Measurements from ENCODE around the gene STXBP6.
"Not testable (repeated sequence)": the region's sequence is repeated elsewhere in the genome, so short reads cannot be mapped to it uniquely, and the experiment has no call there.

The STXBP6 gene

GRCh38 chr14:24971255-24971654, 78.7 kb downstream of the STXBP6 start:
- no peak overlapping the region for H3K4me3 ChIP-seq (ENCODE audit: low read length)
- no peak for TF ChIP-seq CTCF (IDR thresholded peaks at IDR 0.05; ENCODE audit: insufficient read depth, low read depth, low read length, missing control alignments)
- DNase-seq (ENCODE audit: low read depth), result no peak

GRCh38 chr14:24966579-24966964, 83.4 kb downstream of the STXBP6 start:
- no peak overlapping the region for H3K4me3 ChIP-seq (ENCODE audit: low read length)
- TF ChIP-seq CTCF (IDR thresholded peaks at IDR 0.05; ENCODE audit: insufficient read depth, low read depth, low read length, missing control alignments), result no peak
- DNase-seq (ENCODE audit: low read depth), result no peak

- no peak for TF ChIP-seq CTCF (IDR thresholded peaks at IDR 0.05; ENCODE audit: insufficient read depth, low read depth, low read length, missing control alignments)
- DNase-seq (ENCODE audit: low read depth), result peak; percentile 2
- no peak overlapping the region for H3K4me3 ChIP-seq (ENCODE audit: low read length)
These were observed 83.9 kb downstream of the STXBP6 start for GRCh38 chr14:24965934-24966578.

DNA sequence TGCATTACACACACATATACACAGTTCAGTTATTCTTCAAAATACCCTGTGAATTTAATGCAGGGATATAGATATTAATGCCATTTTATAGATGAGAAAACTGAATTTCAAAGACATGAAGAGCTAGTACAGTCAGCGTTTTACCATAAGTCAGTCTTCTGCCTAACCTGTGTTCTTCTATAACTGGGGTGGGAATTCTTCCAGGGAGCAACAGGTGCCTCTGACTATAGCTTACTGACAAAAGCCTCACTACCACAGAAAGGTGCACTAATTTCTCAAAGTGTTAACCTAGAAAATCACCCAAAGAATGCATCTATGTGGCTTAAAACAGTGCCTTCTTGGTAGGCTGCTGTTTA, 84.4 kb downstream of the STXBP6 start:
- TF ChIP-seq CTCF (IDR thresholded peaks at IDR 0.05; ENCODE audit: insufficient read depth, low read depth, low read length, missing control alignments), result no peak
- no peak overlapping the region for H3K4me3 ChIP-seq (ENCODE audit: low read length)
- DNase-seq (ENCODE audit: low read depth), result no peak

- TF ChIP-seq CTCF (IDR thresholded peaks at IDR 0.05; ENCODE audit: insufficient read depth, low read depth, low read length, missing control alignments), result no peak
- H3K4me3 ChIP-seq (ENCODE audit: low read length), result no peak overlapping the region
- DNase-seq (ENCODE audit: low read depth), result no peak
These were observed 85.4 kb downstream of the STXBP6 start for GRCh38 chr14:24964591-24964990.

DNA sequence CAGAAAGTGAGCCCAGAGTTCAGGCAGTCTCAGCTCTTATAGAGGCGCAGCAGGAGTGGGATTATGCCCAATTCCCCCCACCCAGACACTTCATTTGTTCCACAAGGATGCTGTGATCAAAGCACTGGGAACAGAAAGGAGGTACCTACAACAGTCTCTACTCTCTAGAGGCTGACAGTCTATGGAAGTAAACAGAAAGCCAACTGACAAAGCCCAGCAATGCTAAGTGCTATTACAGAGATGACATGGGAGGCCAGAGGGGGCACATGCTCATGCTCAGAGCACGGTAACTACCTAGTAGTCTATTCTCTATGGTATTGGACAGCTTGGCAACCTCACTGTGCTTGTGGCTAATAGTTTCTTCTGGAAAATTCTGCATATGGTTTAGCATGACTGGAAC, 85.9 kb downstream of the STXBP6 start:
- no peak for DNase-seq (ENCODE audit: low read depth)
- no peak for TF ChIP-seq CTCF (IDR thresholded peaks at IDR 0.05; ENCODE audit: insufficient read depth, low read depth, low read length, missing control alignments)
- H3K4me3 ChIP-seq (ENCODE audit: low read length), result no peak overlapping the region

DNA sequence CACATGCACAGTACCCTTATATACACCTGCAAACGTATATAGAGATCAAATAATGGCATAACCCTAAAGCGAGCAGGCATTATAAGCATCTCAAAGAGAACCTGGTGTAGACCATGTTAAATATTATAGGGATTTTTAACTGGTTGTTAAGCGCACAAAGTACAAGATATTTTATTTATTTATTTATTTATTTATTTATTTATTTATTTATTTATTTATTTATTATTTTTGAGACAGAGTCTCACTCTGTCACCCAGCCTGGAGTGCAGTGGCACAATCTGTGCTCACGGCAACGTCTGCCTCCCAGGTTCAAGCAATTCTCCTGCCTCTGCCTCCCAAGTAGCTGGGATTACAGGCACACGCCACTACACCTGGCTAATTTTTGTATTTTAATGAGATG, 87.8 kb downstream of the STXBP6 start:
- not testable (repeated sequence) for H3K4me3 ChIP-seq (ENCODE audit: low read length); DNase-seq (ENCODE audit: low read depth)
